GM12865 (cell line): ENCODE data around the gene RAB11FIP3.

Experiments used
- DNase-seq: peaks from one replicate; pipeline ENCODE4 v3.0.0; 2010; ENCODE audit warnings: low read depth
- H3K4me3 ChIP-seq: 2 replicates; pipeline ENCODE4 v1.5.1; 2011; ENCODE audit warnings: mild to moderate bottlenecking, low read depth, low read length, control low read depth
- TF ChIP-seq, protein P1 (sequence below): IDR thresholded peaks from 2 replicates; pipeline ENCODE4 v1.5.1; 2011; ENCODE audit warnings: low read length, control low read depth, low read depth, inconsistent platforms; ENCODE audit not compliant: insufficient read depth; ENCODE audit errors: missing control alignments

The RAB11FIP3 gene

DNA sequence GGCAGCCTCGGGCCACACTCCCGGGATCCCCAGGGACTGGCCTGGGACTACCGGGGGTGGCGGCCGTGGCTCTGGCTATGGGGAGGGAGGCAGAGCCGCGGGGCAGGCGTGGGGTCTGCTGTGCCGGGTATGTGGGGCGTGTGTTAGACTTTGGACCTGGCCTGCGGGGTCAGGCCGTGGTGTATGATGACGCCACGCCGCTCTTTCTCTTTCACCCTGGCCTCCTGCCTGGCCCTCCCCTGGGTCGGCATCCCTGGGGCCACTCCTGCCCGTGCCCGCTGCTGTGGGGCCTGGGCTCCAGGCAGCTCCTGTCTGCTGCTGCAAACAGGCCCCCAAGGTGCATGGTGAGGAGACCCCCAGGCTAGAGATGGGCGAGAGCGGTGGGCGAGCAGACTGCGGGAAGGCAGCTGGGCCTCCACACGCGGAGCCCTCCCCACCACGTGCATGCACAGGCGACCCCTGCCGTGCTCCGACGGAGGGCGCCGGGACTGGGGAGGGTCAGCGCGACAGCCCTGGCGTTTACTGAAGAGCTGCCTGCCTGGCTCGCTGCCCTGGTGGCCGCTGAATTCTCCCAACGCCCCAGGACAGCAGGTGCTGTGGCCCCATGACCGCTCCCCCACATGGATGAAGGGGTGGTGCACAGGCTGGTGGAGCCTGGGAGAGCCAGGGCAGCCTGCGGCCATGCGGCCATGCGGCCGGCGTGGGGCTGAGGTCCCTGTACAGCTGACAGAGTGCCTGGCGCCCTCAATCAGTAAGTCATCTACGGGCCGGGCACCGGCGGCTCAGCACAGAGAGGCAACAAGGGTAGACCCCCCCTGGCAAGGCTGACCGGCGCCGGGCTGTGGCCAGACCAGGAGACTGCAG, 118.1 kb downstream of the RAB11FIP3 start:
- H3K4me3 ChIP-seq = no peak overlapping the region
- no peak for DNase-seq
- TF ChIP-seq, protein P1, sequence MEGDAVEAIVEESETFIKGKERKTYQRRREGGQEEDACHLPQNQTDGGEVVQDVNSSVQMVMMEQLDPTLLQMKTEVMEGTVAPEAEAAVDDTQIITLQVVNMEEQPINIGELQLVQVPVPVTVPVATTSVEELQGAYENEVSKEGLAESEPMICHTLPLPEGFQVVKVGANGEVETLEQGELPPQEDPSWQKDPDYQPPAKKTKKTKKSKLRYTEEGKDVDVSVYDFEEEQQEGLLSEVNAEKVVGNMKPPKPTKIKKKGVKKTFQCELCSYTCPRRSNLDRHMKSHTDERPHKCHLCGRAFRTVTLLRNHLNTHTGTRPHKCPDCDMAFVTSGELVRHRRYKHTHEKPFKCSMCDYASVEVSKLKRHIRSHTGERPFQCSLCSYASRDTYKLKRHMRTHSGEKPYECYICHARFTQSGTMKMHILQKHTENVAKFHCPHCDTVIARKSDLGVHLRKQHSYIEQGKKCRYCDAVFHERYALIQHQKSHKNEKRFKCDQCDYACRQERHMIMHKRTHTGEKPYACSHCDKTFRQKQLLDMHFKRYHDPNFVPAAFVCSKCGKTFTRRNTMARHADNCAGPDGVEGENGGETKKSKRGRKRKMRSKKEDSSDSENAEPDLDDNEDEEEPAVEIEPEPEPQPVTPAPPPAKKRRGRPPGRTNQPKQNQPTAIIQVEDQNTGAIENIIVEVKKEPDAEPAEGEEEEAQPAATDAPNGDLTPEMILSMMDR = no peak

- no peak for DNase-seq
- TF ChIP-seq, protein P1 = no peak
- H3K4me3 ChIP-seq = no peak overlapping the region
These were observed 119.1 kb downstream of the RAB11FIP3 start for GRCh38 chr16:544517-544916.

- TF ChIP-seq, protein P1 = no peak
- DNase-seq = no peak
- H3K4me3 ChIP-seq = no peak overlapping the region
These were observed 121.7 kb downstream of the RAB11FIP3 start for GRCh38 chr16:546909-547770.

GRCh38 chr16:548586-548985, 123.1 kb downstream of the RAB11FIP3 start:
- no peak overlapping the region for H3K4me3 ChIP-seq
- no peak for DNase-seq
- TF ChIP-seq, protein P1 = no peak

GRCh38 chr16:549544-550263, 124.3 kb downstream of the RAB11FIP3 start:
- no peak overlapping the region for H3K4me3 ChIP-seq
- TF ChIP-seq, protein P1 = no peak
- no peak for DNase-seq

- DNase-seq = no peak
- H3K4me3 ChIP-seq = no peak overlapping the region
- TF ChIP-seq, protein P1 = no peak
These were observed 125.8 kb downstream of the RAB11FIP3 start for GRCh38 chr16:551210-551609.
